ENCODE data around the gene GALK1.

Gene GALK1

GRCh38 chr17:75756451-75757085 is 8.4 kb downstream of the GALK1 start:
- no peaks in the 10 kb centered on the region for H3K4me1 ChIP-seq (ENCODE audit: insufficient read depth, poor library complexity, severe bottlenecking)
- DNase-seq (ENCODE audit: low spot score) = peak; percentile 74
- peak overlapping the region; percentile 0 for H3K27ac ChIP-seq (ENCODE audit: poor library complexity, severe bottlenecking)
- H3K36me3 ChIP-seq (ENCODE audit: low read depth) = peaks cover 74% of the 10 kb centered on the region
- TF ChIP-seq CTCF (IDR thresholded peaks at IDR 0.05; ENCODE audit: poor library complexity, severe bottlenecking) = no peak
- no peaks in the 10 kb centered on the region for H3K27me3 ChIP-seq (ENCODE audit: insufficient read depth, poor library complexity, severe bottlenecking)
- H3K4me3 ChIP-seq (ENCODE audit: severe bottlenecking) = no peak overlapping the region
- H3K9me3 ChIP-seq (ENCODE audit: severe bottlenecking) = no peaks in the 10 kb centered on the region
- ATAC-seq (ENCODE audit: low read depth) = no peak

GRCh38 chr17:75755990-75756389 is 9.0 kb downstream of the GALK1 start:
- no peak overlapping the region for H3K4me3 ChIP-seq (ENCODE audit: severe bottlenecking)
- no peak for TF ChIP-seq CTCF (IDR thresholded peaks at IDR 0.05; ENCODE audit: poor library complexity, severe bottlenecking)
- peak overlapping the region; percentile 13 for H3K27ac ChIP-seq (ENCODE audit: poor library complexity, severe bottlenecking)

GRCh38 chr17:75755205-75755901 is 9.6 kb downstream of the GALK1 start:
- Histone ChIP-seq H3K27me3 (ENCODE audit: insufficient read depth, poor library complexity, severe bottlenecking) (no peaks in the 10 kb centered on the region), H3K4me1 (ENCODE audit: insufficient read depth, poor library complexity, severe bottlenecking) (no peaks in the 10 kb centered on the region), H3K27ac (ENCODE audit: poor library complexity, severe bottlenecking) (peak overlapping the region; percentile 13), H3K4me3 (ENCODE audit: severe bottlenecking) (no peak overlapping the region), H3K9me3 (ENCODE audit: severe bottlenecking) (no peaks in the 10 kb centered on the region), H3K36me3 (ENCODE audit: low read depth) (peaks cover 86% of the 10 kb centered on the region)
- DNase-seq (ENCODE audit: low spot score) (peak; percentile 78), ATAC-seq (ENCODE audit: low read depth) (peak; percentile 2; the same call in 2 of the 3 replicates)
- TF ChIP-seq CTCF (IDR thresholded peaks at IDR 0.05; ENCODE audit: poor library complexity, severe bottlenecking) = no peak

More at GRCh38 chr17:75755990-75756389, 9.0 kb downstream of the GALK1 start:
- no peaks in the 10 kb centered on the region for H3K9me3 ChIP-seq (ENCODE audit: severe bottlenecking)
- no peaks in the 10 kb centered on the region for H3K27me3 ChIP-seq (ENCODE audit: insufficient read depth, poor library complexity, severe bottlenecking)
- DNase-seq (ENCODE audit: low spot score) (no peak), ATAC-seq (ENCODE audit: low read depth) (no peak)
- H3K4me1 ChIP-seq (ENCODE audit: insufficient read depth, poor library complexity, severe bottlenecking) = no peaks in the 10 kb centered on the region
- H3K36me3 ChIP-seq (ENCODE audit: low read depth) = peaks cover 80% of the 10 kb centered on the region

GRCh38 chr17:75754378-75755204 is 10.4 kb downstream of the GALK1 start:
- DNase-seq (ENCODE audit: low spot score) (no peak), ATAC-seq (ENCODE audit: low read depth) (no peak)
- Histone ChIP-seq H3K4me3 (ENCODE audit: severe bottlenecking) (no peak overlapping the region), H3K27me3 (ENCODE audit: insufficient read depth, poor library complexity, severe bottlenecking) (no peaks in the 10 kb centered on the region), H3K9me3 (ENCODE audit: severe bottlenecking) (no peaks in the 10 kb centered on the region), H3K27ac (ENCODE audit: poor library complexity, severe bottlenecking) (peak overlapping the region; percentile 13), H3K4me1 (ENCODE audit: insufficient read depth, poor library complexity, severe bottlenecking) (no peaks in the 10 kb centered on the region), H3K36me3 (ENCODE audit: low read depth) (peaks cover 94% of the 10 kb centered on the region)
- TF ChIP-seq CTCF (IDR thresholded peaks at IDR 0.05; ENCODE audit: poor library complexity, severe bottlenecking) = no peak
